GM19099 (cell line): ENCODE results near the gene CXCR4.

Experiments
- POLR2A ChIP-seq: IDR thresholded peaks from 3 replicates; pipeline ENCODE4 v1.6.1; 2011; ENCODE audit warnings: low read depth; ENCODE audit not compliant: insufficient read length; ENCODE audit errors: extremely low read depth

CXCR4 gene

DNA sequence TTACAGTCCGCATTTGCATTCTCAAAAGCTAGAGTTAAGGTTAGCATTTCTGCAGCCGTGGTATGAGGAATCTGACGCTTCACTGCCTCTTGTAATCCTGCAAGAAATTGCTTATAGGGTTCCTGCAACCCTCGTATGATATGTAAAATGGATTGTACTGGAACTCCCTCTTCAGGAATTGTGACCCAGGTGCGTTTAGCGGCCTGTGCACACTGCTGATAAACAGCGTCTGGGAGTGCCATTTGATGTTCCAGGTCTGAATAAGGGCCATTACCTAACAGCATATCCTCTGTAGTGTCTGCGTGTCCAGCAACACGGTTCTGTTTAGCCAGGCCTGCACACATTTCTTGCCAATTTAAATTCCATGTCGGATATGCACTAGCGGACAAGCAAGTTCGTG lies 42.5 kb downstream of the CXCR4 start:
- TF ChIP-seq POLR2A = no peak

- TF ChIP-seq POLR2A = no peak
These were observed 45.3 kb downstream of the CXCR4 start for GRCh38 chr2:136072621-136073020.

DNA sequence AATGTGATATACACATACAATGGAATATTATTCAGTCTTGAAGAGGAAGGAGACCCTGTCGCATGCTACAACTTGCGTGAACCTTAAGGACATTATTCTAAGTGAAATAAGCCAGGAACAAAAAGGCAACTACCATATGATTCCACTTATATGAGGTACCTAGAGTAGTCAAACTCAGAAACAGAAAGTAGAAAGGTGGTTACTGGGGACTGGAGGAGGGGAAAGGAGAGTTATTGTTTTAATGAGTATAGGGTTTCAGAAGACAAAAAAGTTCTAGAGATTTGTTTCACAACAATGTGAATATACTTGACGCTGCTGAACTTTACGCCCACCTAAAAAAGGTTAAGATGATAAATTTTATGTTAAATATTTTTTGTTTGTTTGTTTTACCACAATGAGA lies 47.0 kb downstream of the CXCR4 start:
- TF ChIP-seq POLR2A = no peak

GRCh38 chr2:136069773-136070172 lies 48.2 kb downstream of the CXCR4 start:
- no peak for TF ChIP-seq POLR2A

DNA sequence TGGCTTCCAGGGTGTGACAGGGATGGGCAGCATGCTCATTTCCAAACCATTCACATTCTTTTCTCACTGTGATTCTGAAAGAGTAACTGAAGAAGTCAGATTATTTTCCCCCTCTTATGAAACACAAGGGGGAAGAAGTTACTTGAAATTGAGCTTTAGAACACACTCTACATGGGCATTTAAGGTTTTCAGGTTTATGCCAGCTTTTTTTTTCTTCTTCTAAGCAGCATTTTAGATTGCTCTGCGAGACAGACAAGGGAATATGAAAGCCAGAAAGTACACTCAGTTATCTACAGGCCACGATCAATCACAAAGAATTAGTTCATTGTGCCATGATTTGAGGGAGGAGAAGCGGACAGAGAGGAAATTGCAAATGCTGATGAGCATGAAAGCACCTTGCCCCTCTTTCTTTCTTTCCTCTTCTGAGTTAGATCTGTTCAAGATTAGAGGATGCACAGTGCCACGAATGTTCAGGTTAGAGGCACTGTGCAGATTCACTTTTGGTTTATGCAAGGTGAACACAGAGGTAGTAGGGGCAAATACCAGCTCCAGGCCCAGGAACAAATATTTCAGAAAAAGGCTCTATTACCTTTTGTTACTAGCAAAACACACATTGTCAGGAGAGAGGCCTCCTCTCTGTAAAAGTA lies 49.2 kb downstream of the CXCR4 start:
- no peak for TF ChIP-seq POLR2A

- no peak for TF ChIP-seq POLR2A
These were observed 49.9 kb downstream of the CXCR4 start for GRCh38 chr2:136067897-136068580.

- TF ChIP-seq POLR2A = no peak
These were observed 50.5 kb downstream of the CXCR4 start for GRCh38 chr2:136067459-136067858.

DNA sequence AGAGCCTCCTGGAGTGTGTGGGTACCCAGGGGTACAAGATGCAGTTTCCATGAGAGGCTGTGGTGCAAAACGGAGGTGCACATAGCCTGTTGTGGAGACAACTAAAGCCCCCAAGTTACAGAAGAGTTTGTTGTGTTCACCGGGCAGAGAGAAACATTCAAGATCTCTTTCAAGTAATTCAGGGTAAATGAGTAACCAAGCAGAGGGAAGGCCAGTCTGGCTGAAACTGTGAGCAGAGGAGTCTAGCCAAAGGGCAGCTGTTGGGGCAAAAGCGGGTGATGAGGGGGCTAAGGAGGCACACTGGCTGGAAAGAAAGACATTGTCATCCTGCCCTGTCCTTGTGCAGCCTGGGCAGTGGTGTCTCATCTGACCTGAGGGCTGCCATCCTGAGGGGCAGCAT lies 52.0 kb downstream of the CXCR4 start:
- TF ChIP-seq POLR2A = peak; percentile 26

DNA sequence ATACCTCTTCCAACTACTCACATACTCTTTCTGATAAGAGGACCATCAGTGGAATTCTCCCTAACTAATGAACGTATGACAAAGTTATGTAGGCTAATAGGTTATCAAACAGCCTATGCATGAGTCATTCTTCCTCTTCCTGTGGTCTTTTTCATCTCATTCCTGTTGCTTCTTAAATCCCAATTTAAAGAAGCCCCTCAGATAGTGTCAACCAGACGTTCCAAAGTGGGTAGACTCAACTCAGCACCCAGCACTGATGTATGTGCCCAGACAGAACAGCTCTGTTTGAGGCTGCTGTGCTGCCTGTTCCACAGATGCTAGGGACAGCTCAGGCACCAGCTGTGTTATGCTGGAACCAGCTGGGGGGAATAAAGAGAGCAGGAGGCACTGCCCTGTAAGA lies 52.6 kb downstream of the CXCR4 start:
- TF ChIP-seq POLR2A = no peak
